Stimulated activated naive B cell treated with anti-CD40 and anti-IgM and Interleukin-4, amounts not matched to agents 10 μg/mL and 1 μg/mL and 100 μg/mL, for 72 hours (primary cell): ENCODE data around the gene CCDC88A.
"Not testable (repeated sequence)": the region's sequence is repeated elsewhere in the genome, so short reads cannot be mapped to it uniquely, and the experiment has no call there.

Experiments
- ATAC-seq, 2 donors: fragments of 150-1000 bp; cut with Tn5 transposase; replicated peaks; 2 replicates each; pipeline ENCODE4 v1.10.0; 2021; ENCODE audit warnings: moderate library complexity in 1 of 2
- DNase-seq: peaks from one replicate; pipeline ENCODE4 v3.0.0; 2021
- H3K27ac Mint-ChIP-seq: one replicate; pipeline ENCODE4 v1.8.0; 2022; ENCODE audit warnings: mild to moderate bottlenecking, mixed read lengths
- H3K27me3 Mint-ChIP-seq, 2 donors: one replicate each; pipeline ENCODE4 v1.8.0; 2022; ENCODE audit warnings: mixed read lengths in 2 of 2
- H3K36me3 Mint-ChIP-seq, 2 donors: one replicate each; pipeline ENCODE4 v1.8.0; 2022; ENCODE audit warnings: mixed read lengths in 2 of 2, mild to moderate bottlenecking in 1 of 2
- H3K4me1 Mint-ChIP-seq, 2 donors: one replicate each; pipeline ENCODE4 v1.8.0; 2022; ENCODE audit warnings: mixed read lengths in 2 of 2, mild to moderate bottlenecking in 1 of 2
- H3K4me3 Mint-ChIP-seq, 2 donors: one replicate each; pipeline ENCODE4 v1.8.0; 2022; ENCODE audit warnings: mild to moderate bottlenecking in 2 of 2, mixed read lengths in 2 of 2, moderate library complexity in 1 of 2
- H3K9me3 Mint-ChIP-seq, 2 donors: one replicate each; pipeline ENCODE4 v1.8.0; 2022; ENCODE audit warnings: mixed read lengths in 2 of 2, mild to moderate bottlenecking in 1 of 2

CCDC88A gene

GRCh38 chr2:55415300-55415699 lies 4.4 kb downstream of the CCDC88A start:
- H3K4me3 Mint-ChIP-seq, result no peak overlapping the region
- H3K27me3 Mint-ChIP-seq, result no peaks in the 10 kb centered on the region
- H3K4me1 Mint-ChIP-seq, result peaks cover 13 to 38% of the 10 kb centered on the region in 2 donors
- no peak overlapping the region for H3K27ac Mint-ChIP-seq
- H3K36me3 Mint-ChIP-seq, result no peaks in the 10 kb centered on the region
- DNase-seq (no peak), ATAC-seq (no peak)
- no peaks in the 10 kb centered on the region for H3K9me3 Mint-ChIP-seq

- H3K4me1 Mint-ChIP-seq, result peaks cover 14 to 29% of the 10 kb centered on the region in 2 donors
- H3K27ac Mint-ChIP-seq, result peak overlapping the region; percentile 1
- peaks cover 0 to 5% of the 10 kb centered on the region in 2 donors for H3K36me3 Mint-ChIP-seq
- no peak for DNase-seq
- ATAC-seq, result peak; percentile 78 to 90
- H3K27me3 Mint-ChIP-seq, result no peaks in the 10 kb centered on the region
- no peaks in the 10 kb centered on the region for H3K9me3 Mint-ChIP-seq
- peak overlapping the region; percentile 6 to 57 for H3K4me3 Mint-ChIP-seq
Measured at GRCh38 chr2:55408918-55409868, 10.5 kb downstream of the CCDC88A start.

DNA sequence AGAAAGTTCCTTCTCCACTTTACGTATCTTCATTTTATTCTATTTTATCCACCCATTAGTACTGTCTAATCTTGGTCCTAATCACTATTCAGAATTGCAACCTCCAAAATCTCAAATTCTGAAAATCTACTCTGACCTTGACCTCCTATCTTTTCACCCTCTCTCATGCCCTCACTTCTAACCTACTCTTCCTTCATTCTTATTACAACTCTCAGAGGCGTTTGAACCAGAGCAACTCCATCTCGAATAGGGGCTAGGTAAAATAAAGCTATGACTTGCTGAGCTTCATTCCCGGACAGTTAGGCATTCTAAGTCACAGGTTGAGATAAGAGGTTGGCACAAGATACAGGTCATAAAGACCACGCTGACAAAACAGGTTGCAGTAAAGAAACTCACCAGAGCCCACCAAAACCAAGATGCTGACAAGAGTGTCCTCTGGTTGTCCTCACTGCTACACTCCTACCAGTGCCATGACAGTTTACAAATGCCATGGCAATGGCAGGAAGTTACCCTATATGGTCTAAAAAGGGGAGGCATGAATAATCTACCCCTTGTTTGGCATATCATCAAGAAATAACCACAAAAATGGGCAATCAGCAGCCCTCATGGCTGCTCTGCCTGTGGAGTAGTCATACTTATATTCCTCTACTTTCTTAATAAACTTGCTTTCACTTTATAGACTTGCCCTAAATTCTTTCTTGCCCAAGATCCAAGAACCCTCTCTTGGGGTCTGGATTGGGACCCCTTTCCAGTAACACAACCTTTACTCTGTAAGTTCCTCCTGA lies 11.4 kb downstream of the CCDC88A start:
- Mint-ChIP-seq H3K27ac (peak overlapping the region; percentile 1), H3K27me3 (no peaks in the 10 kb centered on the region), H3K4me1 (peaks cover 14 to 29% of the 10 kb centered on the region in 2 donors), H3K4me3 (peak overlapping the region; percentile 5 to 57), H3K9me3 (no peaks in the 10 kb centered on the region), H3K36me3 (peaks cover 0 to 5% of the 10 kb centered on the region in 2 donors)
- ATAC-seq (peak; percentile 38 to 59), DNase-seq (no peak)

GRCh38 chr2:55405116-55405515 lies 14.5 kb downstream of the CCDC88A start:
- ATAC-seq (no peak), DNase-seq (no peak)
- Mint-ChIP-seq H3K9me3 (no peaks in the 10 kb centered on the region), H3K27ac (peak overlapping the region; percentile 0), H3K4me1 (peaks cover 14 to 28% of the 10 kb centered on the region in 2 donors), H3K36me3 (peaks cover 4 to 11% of the 10 kb centered on the region in 2 donors), H3K27me3 (no peaks in the 10 kb centered on the region), H3K4me3 (no peak overlapping the region)

GRCh38 chr2:55403256-55403998 lies 16.2 kb downstream of the CCDC88A start:
- peaks cover 4 to 12% of the 10 kb centered on the region in 2 donors for H3K36me3 Mint-ChIP-seq
- H3K27ac Mint-ChIP-seq, result no peak overlapping the region
- no peak for DNase-seq
- ATAC-seq, result no peak
- no peak overlapping the region for H3K4me3 Mint-ChIP-seq
- no peaks in the 10 kb centered on the region for H3K27me3 Mint-ChIP-seq
- H3K4me1 Mint-ChIP-seq, result peaks cover 5 to 12% of the 10 kb centered on the region in 2 donors
- no peaks in the 10 kb centered on the region for H3K9me3 Mint-ChIP-seq

GRCh38 chr2:55401124-55401523 lies 18.5 kb downstream of the CCDC88A start:
- peaks cover 3 to 6% of the 10 kb centered on the region in 2 donors for H3K4me1 Mint-ChIP-seq
- H3K27ac Mint-ChIP-seq, result no peak overlapping the region
- no peaks in the 10 kb centered on the region for H3K9me3 Mint-ChIP-seq
- no peak overlapping the region for H3K4me3 Mint-ChIP-seq
- ATAC-seq (no peak), DNase-seq (no peak)
- no peaks in the 10 kb centered on the region for H3K27me3 Mint-ChIP-seq
- H3K36me3 Mint-ChIP-seq, result peaks cover 4 to 12% of the 10 kb centered on the region in 2 donors

DNA sequence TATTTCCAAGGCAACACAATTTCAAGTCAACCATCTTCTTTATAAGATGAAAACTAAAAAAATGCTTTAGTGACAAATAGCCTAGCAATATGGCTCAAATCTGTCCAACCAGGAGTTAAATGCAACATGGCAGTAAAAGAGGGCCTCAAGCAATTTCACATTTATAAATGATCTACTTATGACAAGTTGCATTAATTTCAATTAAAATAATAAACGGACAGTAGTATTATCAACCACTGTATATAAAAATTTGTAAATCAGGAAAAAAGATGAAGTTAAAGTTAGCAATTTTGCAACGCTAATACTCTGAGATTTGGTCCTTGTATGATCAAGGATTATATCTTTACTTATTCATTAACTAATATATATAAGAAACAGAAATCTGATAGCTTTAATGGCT lies 19.3 kb downstream of the CCDC88A start:
- Mint-ChIP-seq H3K27me3 (no peaks in the 10 kb centered on the region), H3K4me3 (no peak overlapping the region), H3K4me1 (peaks cover 3 to 5% of the 10 kb centered on the region in 2 donors), H3K36me3 (peaks cover 4 to 12% of the 10 kb centered on the region in 2 donors), H3K9me3 (no peaks in the 10 kb centered on the region), H3K27ac (no peak overlapping the region)
- no peak for ATAC-seq
- no peak for DNase-seq

- Mint-ChIP-seq H3K36me3 (peaks cover 4 to 8% of the 10 kb centered on the region in 2 donors), H3K27ac (no peak overlapping the region), H3K27me3 (no peaks in the 10 kb centered on the region), H3K9me3 (no peaks in the 10 kb centered on the region), H3K4me1 (no peaks in the 10 kb centered on the region), H3K4me3 (no peak overlapping the region)
- DNase-seq (no peak), ATAC-seq (no peak)
Measured at GRCh38 chr2:55399815-55400214, 19.8 kb downstream of the CCDC88A start.

DNA sequence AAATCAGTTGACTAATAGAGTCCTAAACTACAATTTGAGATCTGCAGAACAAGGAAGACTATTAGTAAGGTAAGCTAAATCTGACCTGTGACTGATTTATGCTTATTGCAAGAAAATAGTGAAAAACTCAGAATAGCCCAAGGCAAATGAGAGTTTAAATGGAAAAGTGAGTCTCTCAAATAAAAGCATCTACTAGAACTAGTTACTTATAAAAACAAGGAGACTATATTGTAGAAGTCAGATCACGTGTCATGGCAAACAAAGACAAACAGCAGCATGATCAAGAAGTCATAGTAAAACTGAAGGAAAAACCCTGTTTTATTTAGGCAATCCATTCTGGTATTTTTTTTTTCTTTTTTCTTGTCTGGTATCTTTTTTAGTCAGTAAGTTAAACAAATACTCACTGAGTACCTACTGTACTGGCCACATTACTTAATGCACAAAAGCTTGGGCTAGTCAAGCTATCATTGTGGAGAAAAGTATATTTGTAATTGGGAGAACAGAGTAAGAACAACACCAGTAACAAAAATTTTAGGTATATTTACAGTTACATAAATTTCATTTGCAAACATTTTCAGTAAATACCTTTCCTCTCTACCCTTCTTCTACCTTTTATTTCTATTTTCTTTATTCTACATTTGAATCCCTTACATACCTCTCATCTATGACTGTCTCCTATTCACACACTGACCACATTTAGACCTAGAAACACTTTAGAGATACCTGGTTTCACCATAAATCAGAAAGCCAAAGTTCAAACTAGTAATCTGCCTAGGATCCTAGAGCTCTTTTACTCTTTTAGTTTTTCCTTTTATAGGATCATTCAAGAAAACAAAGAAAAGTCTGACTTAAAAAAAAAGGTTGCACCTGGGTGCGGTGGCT lies 23.7 kb downstream of the CCDC88A start:
- Mint-ChIP-seq H3K4me1 (no peaks in the 10 kb centered on the region), H3K4me3 (no peak overlapping the region), H3K36me3 (peaks cover 3 to 6% of the 10 kb centered on the region in 2 donors), H3K9me3 (peaks cover 5 to 6% of the 10 kb centered on the region in 2 donors), H3K27ac (no peak overlapping the region), H3K27me3 (no peaks in the 10 kb centered on the region)
- ATAC-seq (no peak), DNase-seq (no peak)

- no peaks in the 10 kb centered on the region for H3K27me3 Mint-ChIP-seq
- H3K36me3 Mint-ChIP-seq, result peaks cover 0 to 11% of the 10 kb centered on the region in 2 donors
- H3K9me3 Mint-ChIP-seq, result peaks cover 5 to 10% of the 10 kb centered on the region in 2 donors
- H3K4me3 Mint-ChIP-seq, result no peak overlapping the region
- no peak overlapping the region for H3K27ac Mint-ChIP-seq
- peaks cover 4 to 5% of the 10 kb centered on the region in 2 donors for H3K4me1 Mint-ChIP-seq
- DNase-seq (no peak), ATAC-seq (no peak)
Measured at GRCh38 chr2:55391615-55392242, 27.9 kb downstream of the CCDC88A start.

- Mint-ChIP-seq H3K4me1 (peaks cover 4 to 5% of the 10 kb centered on the region in 2 donors), H3K27me3 (no peaks in the 10 kb centered on the region), H3K9me3 (peaks cover 5 to 10% of the 10 kb centered on the region in 2 donors), H3K27ac (no peak overlapping the region), H3K36me3 (peaks cover 0 to 11% of the 10 kb centered on the region in 2 donors), H3K4me3 (no peak overlapping the region)
- DNase-seq (no peak), ATAC-seq (no peak)
Measured at GRCh38 chr2:55391155-55391554, 28.5 kb downstream of the CCDC88A start.

DNA sequence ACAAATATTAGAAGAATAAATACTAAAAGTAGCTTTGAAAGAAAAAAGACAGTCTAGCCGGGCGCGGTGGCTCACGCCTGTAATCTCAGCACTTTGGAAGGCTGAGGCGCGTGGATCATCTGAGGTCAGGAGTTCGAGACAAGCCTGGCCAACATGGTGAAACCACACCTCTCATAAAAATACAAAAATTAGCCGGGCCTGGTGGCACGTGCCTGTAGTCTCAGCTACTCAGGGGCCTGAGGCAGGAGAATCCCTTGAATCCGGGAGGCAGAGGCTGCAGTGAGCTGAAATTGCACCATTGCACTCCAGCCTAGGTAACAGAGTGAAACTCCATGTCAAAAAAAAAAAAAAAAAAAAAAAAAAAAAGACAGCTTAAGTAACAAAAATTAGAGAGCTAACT lies 34.1 kb downstream of the CCDC88A start:
- H3K27ac Mint-ChIP-seq, H3K4me3 Mint-ChIP-seq, H3K27me3 Mint-ChIP-seq, H3K36me3 Mint-ChIP-seq, H3K4me1 Mint-ChIP-seq, ATAC-seq, DNase-seq, H3K9me3 Mint-ChIP-seq: not testable (repeated sequence)

DNA sequence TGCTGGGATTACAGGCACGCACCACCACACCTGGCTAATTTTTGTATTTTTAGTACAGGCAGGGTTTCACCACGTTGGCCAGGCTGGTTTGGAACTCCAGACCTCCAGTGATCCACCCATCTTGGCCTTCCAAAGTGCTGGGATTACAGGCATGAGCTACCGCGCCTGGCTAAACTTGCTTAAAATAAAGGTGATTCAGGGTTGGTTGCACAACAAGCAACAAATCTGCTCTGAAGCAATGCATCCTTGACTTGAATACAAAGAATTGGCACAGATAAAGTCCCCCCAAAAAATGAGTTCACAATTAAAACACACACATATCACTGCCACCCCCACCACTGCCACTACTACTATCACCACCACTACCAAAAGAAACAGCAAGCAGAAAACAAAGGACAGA lies 34.9 kb downstream of the CCDC88A start:
- H3K36me3 Mint-ChIP-seq, result peaks cover 0 to 4% of the 10 kb centered on the region in 2 donors
- H3K9me3 Mint-ChIP-seq, result no peaks in the 10 kb centered on the region
- no peak for ATAC-seq

More for the DNA sequence above, 34.9 kb downstream of the CCDC88A start:
- H3K27ac Mint-ChIP-seq, result no peak overlapping the region
- H3K4me1 Mint-ChIP-seq, result no peaks in the 10 kb centered on the region
- no peak overlapping the region for H3K4me3 Mint-ChIP-seq
- DNase-seq, result no peak
- no peaks in the 10 kb centered on the region for H3K27me3 Mint-ChIP-seq
